Brain microvascular endothelial cell (primary cell): ENCODE results near the gene FARS2.

ENCODE experiments used
- DNase-seq: peaks from one replicate; pipeline ENCODE4 v3.0.0-alpha.2; 2020
- H3K27ac ChIP-seq: fragments of 250-450 bp; sonication (Bioruptor Pico); 2 replicates; pipeline ENCODE4 v1.5.1; 2020; ENCODE audit warnings: mild to moderate bottlenecking, moderate library complexity
- H3K27me3 ChIP-seq: fragments of 250-450 bp; sonication (Bioruptor Pico); replicated peaks from 2 replicates; pipeline ENCODE4 v1.5.1; 2020; ENCODE audit warnings: mild to moderate bottlenecking
- H3K36me3 ChIP-seq: fragments of 250-450 bp; sonication (Bioruptor Pico); replicated peaks from 2 replicates; pipeline ENCODE4 v1.5.1; 2020; ENCODE audit warnings: mild to moderate bottlenecking
- H3K4me3 ChIP-seq: 2 replicates; pipeline ENCODE4 v1.5.1; 2011; ENCODE audit warnings: low read depth, mild to moderate bottlenecking, control low read depth, low read length, moderate library complexity
- CTCF ChIP-seq: IDR thresholded peaks from 2 replicates; pipeline ENCODE4 v1.5.1; 2011; ENCODE audit warnings: low read depth, mild to moderate bottlenecking, moderate library complexity, low read length, control low read depth, inconsistent platforms; ENCODE audit errors: missing control alignments
- in situ Hi-C: cut with HindIII; loops from 2 replicates; pipeline ENCODE4 v1.10.0; 2017; ENCODE audit warnings: low sequenced_read_pairs, low pct_ligation_motif_present

Gene FARS2

GRCh38 chr6:5598123-5598522 lies 336.8 kb downstream of the FARS2 start:
- no peaks in the 10 kb centered on the region for H3K36me3 ChIP-seq
- H3K27me3 ChIP-seq: no peaks in the 10 kb centered on the region
- TF ChIP-seq CTCF: no peak
- H3K27ac ChIP-seq: no peak overlapping the region
- no peak overlapping the region for H3K4me3 ChIP-seq
- DNase-seq: no peak
- in situ Hi-C loops: no loop called here

DNA sequence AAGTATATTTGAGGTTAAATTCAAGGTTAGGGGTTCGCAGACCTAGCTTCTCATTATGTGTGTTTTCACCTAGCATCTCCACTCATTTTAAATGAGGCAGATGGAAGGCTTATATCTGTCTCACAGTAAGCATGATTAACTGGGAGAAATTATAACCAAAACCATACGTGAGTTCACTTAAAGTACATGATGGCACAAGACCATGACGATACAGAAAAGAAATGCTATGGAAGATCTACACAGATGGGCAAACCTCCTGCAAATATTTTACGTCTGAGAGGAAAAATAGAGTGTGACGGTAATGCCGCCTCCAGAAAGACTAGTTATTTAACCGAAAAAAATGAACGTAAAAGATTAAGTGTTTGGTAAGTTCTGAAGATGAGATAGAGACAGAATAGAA lies 337.8 kb downstream of the FARS2 start:
- Histone ChIP-seq H3K4me3 (no peak overlapping the region), H3K27ac (no peak overlapping the region), H3K27me3 (no peaks in the 10 kb centered on the region), H3K36me3 (no peaks in the 10 kb centered on the region)
- TF ChIP-seq CTCF: no peak
- in situ Hi-C loops: no loop called here
- DNase-seq: no peak

DNA sequence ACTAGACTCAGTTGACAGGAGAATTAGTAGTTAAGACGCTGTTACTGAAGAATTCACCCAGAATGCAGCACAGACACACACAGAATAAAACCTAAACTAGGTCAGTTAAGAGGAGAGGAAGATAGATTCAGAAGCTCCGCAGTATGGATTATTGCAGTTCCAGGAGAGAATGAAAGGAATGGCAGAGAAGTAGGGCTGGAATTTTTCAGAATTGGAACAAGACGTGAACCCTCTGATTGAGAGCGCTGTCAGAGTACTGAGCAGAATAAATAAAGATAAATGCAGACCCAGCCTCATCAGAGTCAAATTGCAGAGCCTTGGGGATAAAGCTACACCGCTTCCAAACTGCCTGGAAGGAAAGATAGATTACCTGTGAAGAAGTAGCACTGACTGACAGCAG lies 344.6 kb downstream of the FARS2 start:
- no peak for TF ChIP-seq CTCF
- H3K27ac ChIP-seq: no peak overlapping the region
- in situ Hi-C loops: no loop called here
- DNase-seq: no peak
- no peaks in the 10 kb centered on the region for H3K36me3 ChIP-seq
- no peaks in the 10 kb centered on the region for H3K27me3 ChIP-seq
- no peak overlapping the region for H3K4me3 ChIP-seq

DNA sequence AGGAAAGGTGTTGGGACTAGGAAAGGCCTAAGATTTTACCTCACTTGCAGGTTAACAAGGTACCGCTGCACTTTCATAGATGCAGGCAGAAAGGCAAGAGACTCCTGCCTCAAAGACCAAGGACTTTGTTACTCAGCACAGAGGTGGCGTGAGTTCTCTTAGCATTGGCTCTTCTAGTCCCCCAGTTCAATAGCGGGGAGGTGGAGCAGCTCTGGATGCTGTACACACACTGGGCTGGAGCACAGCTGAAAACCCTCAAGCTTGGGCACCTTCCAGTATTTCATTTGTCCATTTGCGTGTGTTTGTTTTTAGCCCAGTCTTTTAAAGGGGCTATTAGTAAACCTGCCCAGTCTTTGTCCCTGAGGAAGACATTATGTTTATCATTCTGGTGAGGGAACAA lies 345.2 kb downstream of the FARS2 start:
- Histone ChIP-seq H3K4me3 (no peak overlapping the region), H3K27ac (no peak overlapping the region), H3K27me3 (no peaks in the 10 kb centered on the region), H3K36me3 (no peaks in the 10 kb centered on the region)
- DNase-seq: no peak
- in situ Hi-C loops: no loop called here
- TF ChIP-seq CTCF: no peak

DNA sequence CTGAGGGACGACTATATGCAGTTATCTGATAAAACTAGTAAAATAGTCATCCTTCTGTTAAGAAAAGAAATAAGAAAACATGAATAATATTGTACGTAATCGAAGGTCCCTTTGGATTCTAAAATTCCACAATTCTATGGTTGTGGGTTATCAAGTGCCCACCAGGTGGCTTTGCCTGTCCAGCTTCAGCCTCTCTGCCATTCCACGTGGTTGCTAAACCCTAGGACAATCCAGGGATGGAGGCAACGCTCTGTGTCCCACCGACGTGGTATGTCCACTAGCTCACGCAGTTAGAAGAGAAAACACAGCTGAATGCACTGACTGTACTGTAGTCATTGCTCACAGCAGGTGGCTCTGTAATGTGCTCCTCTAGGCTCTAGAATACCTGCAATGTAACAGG lies 349.3 kb downstream of the FARS2 start:
- no peaks in the 10 kb centered on the region for H3K36me3 ChIP-seq
- peak; percentile 20 for TF ChIP-seq CTCF
- H3K4me3 ChIP-seq: no peak overlapping the region
- no peaks in the 10 kb centered on the region for H3K27me3 ChIP-seq
- in situ Hi-C loops: no loop called here
- no peak for DNase-seq
- H3K27ac ChIP-seq: no peak overlapping the region

GRCh38 chr6:5617179-5617578 lies 355.9 kb downstream of the FARS2 start:
- no peak for TF ChIP-seq CTCF
- no peak for DNase-seq
- in situ Hi-C loops: no loop called here

More at GRCh38 chr6:5617179-5617578, 355.9 kb downstream of the FARS2 start:
- H3K4me3 ChIP-seq: no peak overlapping the region
- no peak overlapping the region for H3K27ac ChIP-seq
- H3K36me3 ChIP-seq: no peaks in the 10 kb centered on the region
- no peaks in the 10 kb centered on the region for H3K27me3 ChIP-seq
